SK-N-MC (cell line): Measurements from ENCODE around the gene WWTR1.

Experiments used
- EZH2 ChIP-seq: fragments of 200-600 bp; sonication (generic); IDR thresholded peaks from one replicate; pipeline ENCODE4 v1.6.1; 2017; ENCODE audit warnings: antibody characterized with exemption
- FOXP2 ChIP-seq: optimal IDR thresholded peaks from 2 replicates; pipeline ENCODE3; 2011; ENCODE audit warnings: mild to moderate bottlenecking, moderate library complexity; ENCODE audit not compliant: insufficient read depth; ENCODE audit errors: extremely low read length, control extremely low read depth
- POLR2AphosphoS5 ChIP-seq: IDR thresholded peaks from 2 replicates; pipeline ENCODE4 v1.6.1; 2012; ENCODE audit warnings: mild to moderate bottlenecking, low read depth, low read length, borderline replicate concordance

- no peak for TF ChIP-seq EZH2
- no peak for TF ChIP-seq POLR2AphosphoS5
- no peak for TF ChIP-seq FOXP2
Observed at GRCh38 chr3:149586871-149587270, 71.0 kb downstream of the WWTR1 start.
